Lower leg skin (tissue), 3 donors: ENCODE results near the gene ZNF22.

ENCODE experiments used
- POLR2A ChIP-seq, 2 donors: fragments of 450-650 bp; IDR thresholded peaks; one replicate each; pipeline ENCODE4 v1.6.1; 2016 to 2017; ENCODE audit warnings: antibody characterized with exemption in 2 of 2, mild to moderate bottlenecking in 1 of 2, moderate library complexity in 1 of 2
- TF ChIP-seq, protein P1 (sequence below), 3 donors: fragments of 450-650 bp; IDR thresholded peaks; one replicate each; pipeline ENCODE4 v1.5.1; 2016; ENCODE audit warnings: antibody characterized with exemption in 3 of 3, mild to moderate bottlenecking in 3 of 3, moderate library complexity in 2 of 3

DNA sequence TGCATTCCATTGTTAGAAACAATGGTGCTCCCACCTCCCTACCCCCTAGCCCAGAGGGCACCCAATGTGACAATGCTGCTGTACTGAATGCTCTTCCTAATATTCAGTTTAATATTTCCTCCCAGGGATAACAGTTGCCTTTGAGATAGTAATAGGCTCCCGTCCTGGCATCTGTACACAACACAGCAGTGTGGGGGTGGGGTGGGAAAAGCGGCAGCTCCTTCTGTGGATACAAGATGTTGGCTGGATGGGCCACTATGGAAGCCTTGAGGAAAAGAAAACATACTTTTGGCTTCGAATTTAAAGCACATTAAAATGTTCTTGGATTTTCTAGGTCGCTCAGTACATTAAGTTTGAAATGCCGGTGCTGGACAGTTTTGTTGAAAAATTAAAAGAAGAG is 9.2 kb upstream of the ZNF22 start:
- TF ChIP-seq, protein P1, sequence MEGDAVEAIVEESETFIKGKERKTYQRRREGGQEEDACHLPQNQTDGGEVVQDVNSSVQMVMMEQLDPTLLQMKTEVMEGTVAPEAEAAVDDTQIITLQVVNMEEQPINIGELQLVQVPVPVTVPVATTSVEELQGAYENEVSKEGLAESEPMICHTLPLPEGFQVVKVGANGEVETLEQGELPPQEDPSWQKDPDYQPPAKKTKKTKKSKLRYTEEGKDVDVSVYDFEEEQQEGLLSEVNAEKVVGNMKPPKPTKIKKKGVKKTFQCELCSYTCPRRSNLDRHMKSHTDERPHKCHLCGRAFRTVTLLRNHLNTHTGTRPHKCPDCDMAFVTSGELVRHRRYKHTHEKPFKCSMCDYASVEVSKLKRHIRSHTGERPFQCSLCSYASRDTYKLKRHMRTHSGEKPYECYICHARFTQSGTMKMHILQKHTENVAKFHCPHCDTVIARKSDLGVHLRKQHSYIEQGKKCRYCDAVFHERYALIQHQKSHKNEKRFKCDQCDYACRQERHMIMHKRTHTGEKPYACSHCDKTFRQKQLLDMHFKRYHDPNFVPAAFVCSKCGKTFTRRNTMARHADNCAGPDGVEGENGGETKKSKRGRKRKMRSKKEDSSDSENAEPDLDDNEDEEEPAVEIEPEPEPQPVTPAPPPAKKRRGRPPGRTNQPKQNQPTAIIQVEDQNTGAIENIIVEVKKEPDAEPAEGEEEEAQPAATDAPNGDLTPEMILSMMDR (IDR thresholded peaks at IDR 0.05): no peak
- no peak for TF ChIP-seq POLR2A (IDR thresholded peaks at IDR 0.05)
